Endodermal cell (in vitro differentiated cells): ENCODE results near the gene CLCNKB. TPM values are rescaled to one million over a fixed set of nuclear protein-coding genes. Genes with fewer than 3 reads are reported as not detected.
A peak's percentile ranks its signal among the peaks of the same experiment; 100 is the strongest.

ENCODE experiments used
- DNase-seq: peaks from one replicate; pipeline ENCODE4 v3.0.0-alpha.2; 2017
- H3K27ac ChIP-seq: 2 replicates; pipeline ENCODE4 v1.5.1; 2013; ENCODE audit warnings: mild to moderate bottlenecking, low read depth, low read length, moderate library complexity
- H3K27me3 ChIP-seq: 2 replicates; pipeline ENCODE4 v1.6.1; 2013; ENCODE audit warnings: mild to moderate bottlenecking, low read length, moderate library complexity; ENCODE audit not compliant: insufficient read depth, control insufficient read depth, poor library complexity, severe bottlenecking
- H3K36me3 ChIP-seq: 2 replicates; pipeline ENCODE4 v1.7.0; 2013; ENCODE audit warnings: mild to moderate bottlenecking, low read length, moderate library complexity; ENCODE audit not compliant: control insufficient read depth, insufficient read depth
- H3K4me1 ChIP-seq: one replicate; pipeline ENCODE4 v1.7.0; 2013; ENCODE audit warnings: low read length; ENCODE audit not compliant: control insufficient read depth, insufficient read depth
- H3K4me3 ChIP-seq: 2 replicates; pipeline ENCODE4 v1.5.1; 2013; ENCODE audit warnings: mild to moderate bottlenecking, low read length, moderate library complexity
- H3K9ac ChIP-seq: 2 replicates; pipeline ENCODE4 v1.6.1; 2013; ENCODE audit warnings: mild to moderate bottlenecking, low read length, moderate library complexity; ENCODE audit not compliant: poor library complexity, severe bottlenecking; ENCODE audit errors: extremely low read depth
- H3K9me3 ChIP-seq: 2 replicates; pipeline ENCODE4 v1.6.1; 2013; ENCODE audit warnings: mild to moderate bottlenecking, low read length, moderate library complexity; ENCODE audit not compliant: control insufficient read depth
- H3K27ac Mint-ChIP-seq: 2 replicates; pipeline ENCODE4 v1.8.0; 2020; ENCODE audit warnings: mixed read lengths
- H3K27me3 Mint-ChIP-seq: 2 replicates; pipeline ENCODE4 v1.8.0; 2021; ENCODE audit warnings: mild to moderate bottlenecking, mixed read lengths; ENCODE audit not compliant: insufficient read depth
- H3K36me3 Mint-ChIP-seq: 2 replicates; pipeline ENCODE4 v1.8.0; 2020; ENCODE audit warnings: low read depth, mixed read lengths
- H3K4me1 Mint-ChIP-seq: 2 replicates; pipeline ENCODE4 v1.8.0; 2020; ENCODE audit warnings: mixed read lengths
- H3K4me3 Mint-ChIP-seq: 2 replicates; pipeline ENCODE4 v1.8.0; 2020; ENCODE audit warnings: mild to moderate bottlenecking, moderate library complexity, mixed read lengths
- H3K9me3 Mint-ChIP-seq: 2 replicates; pipeline ENCODE4 v1.8.0; 2020; ENCODE audit warnings: mild to moderate bottlenecking, mixed read lengths
- WGBS, 2 experiments: methylation state at CpG; one replicate each; pipeline versions ENCODE4 v1.1.5 to v1.1.7; 2013; ENCODE audit warnings: missing lambda C conversion rate in 2 of 2, mixed read lengths in 1 of 2; ENCODE audit not compliant: insufficient coverage in 1 of 2, insufficient read length in 1 of 2; 5-methylcytosine and 5-hydroxymethylcytosine counted together
- long read RNA-seq, 4 experiments: library from polyadenylated mRNA in 2 of 4; library from RNA in 1 of 4; library from capped mRNA in 1 of 4; stranded (forward) in 3 of 4; unstranded in 1 of 4; transcript quantifications; one replicate each; pipeline ENCODE4 v2.0.0, GENCODE V29; 2020 to 2021; ENCODE audit warnings: inconsistent platforms in 1 of 4
- polyA plus RNA-seq, 2 experiments: library from polyadenylated mRNA; stranded (reverse); fragments of 50-300 nt; gene quantifications; one replicate each; pipeline ENCODE4 v1.2.3, GENCODE V29; 2013
- total RNA-seq, 2 donors: library from RNA; stranded (reverse); fragmentation: NEBNext Ultra II Directional in 1 of 2; extraction: Animal tissue kit (Norgen Biotek cat#: 25700) in 1 of 2; gene quantifications; 2 replicates in 1 of 2; 3 replicates in 1 of 2; pipeline ENCODE4 v1.2.1, GENCODE V29; 2021
- TF ChIP-seq, protein P1 (sequence below): fragments of 200-600 bp; sonication (generic); conservative IDR thresholded peaks from 2 replicates; pipeline ENCODE4 v1.5.0; 2021; ENCODE audit warnings: antibody characterized with exemption, mild to moderate bottlenecking

CLCNKB gene
- 1 to 10 TPM; 3.6 to 3.7 TPM for total RNA-seq
- 3.4 TPM for polyA plus RNA-seq (2013, experiment 1 of 2)
- 2.0 TPM for polyA plus RNA-seq (2013, experiment 2 of 2)
- long read RNA-seq, experiment 1, partial matches to known transcripts, result 2 of 5 reads
- long read RNA-seq, experiment 1, other reads (novel, unspliced or antisense), result 1 of 5 reads
- long read RNA-seq, experiment 2, partial matches to known transcripts, result 10 of 24 reads
- long read RNA-seq, experiment 2, other reads (novel, unspliced or antisense), result 10 of 24 reads
- long read RNA-seq, experiment 3, transcript CLCNKB-201 (13 exons, 2,129 nt), result major isoform, 6 of 31 reads
- long read RNA-seq, experiment 3, partial matches to known transcripts, result 14 of 31 reads
- long read RNA-seq, experiment 3, other reads (novel, unspliced or antisense), result 11 of 31 reads
- long read RNA-seq, experiment 4, partial matches to known transcripts, result 2 of 11 reads
- long read RNA-seq, experiment 4, other reads (novel, unspliced or antisense), result 6 of 11 reads

DNA sequence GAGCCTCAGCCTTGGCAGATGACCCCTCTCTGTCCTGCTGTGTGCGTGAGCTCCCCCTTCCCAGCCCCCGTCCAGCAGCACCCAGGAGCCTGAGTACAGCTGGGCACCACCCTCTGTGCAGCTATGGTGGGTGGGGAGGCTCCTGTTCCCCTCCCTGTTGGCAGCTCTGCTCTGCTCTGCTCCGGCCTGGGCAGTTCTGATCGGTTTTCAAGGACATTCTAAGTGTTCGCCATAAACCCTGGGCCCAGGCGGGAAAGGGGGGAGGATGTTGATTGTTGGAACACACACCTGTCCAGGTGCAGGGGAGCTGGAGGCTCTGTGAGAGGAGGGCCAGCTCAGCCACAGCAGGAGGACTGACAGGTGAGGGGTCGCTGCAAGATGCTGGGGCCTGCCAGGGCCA lies at the start of gene CLCNKB:
CLCNKB (plus strand) TSS at position 262 of the 400 bp plus-strand sequence. CDS start 711 bp downstream, outside the sequence.
- H3K27me3 Mint-ChIP-seq, result peaks cover 27% of the 10 kb centered on the region
- no peaks in the 10 kb centered on the region for H3K9me3 Mint-ChIP-seq
- WGBS, 2 experiments, result 60 to 90% methylated on average over 1 to 7 of the region's 7 CpGs
- H3K36me3 Mint-ChIP-seq, result no peaks in the 10 kb centered on the region
- no peaks in the 10 kb centered on the region for H3K4me1 Mint-ChIP-seq
- Histone ChIP-seq H3K36me3 (no peaks in the 10 kb centered on the region), H3K4me1 (no peaks in the 10 kb centered on the region), H3K4me3 (no peak within 1 kb of the TSS), H3K27me3 (no peaks in the 10 kb centered on the region), H3K9ac (no peak within 1 kb of the TSS), H3K27ac (no peak within 1 kb of the TSS), H3K9me3 (no peaks in the 10 kb centered on the region)
- H3K27ac Mint-ChIP-seq, result no peak within 1 kb of the TSS
- DNase-seq, result no peak
- H3K4me3 Mint-ChIP-seq, result no peak within 1 kb of the TSS
- TF ChIP-seq, protein P1, sequence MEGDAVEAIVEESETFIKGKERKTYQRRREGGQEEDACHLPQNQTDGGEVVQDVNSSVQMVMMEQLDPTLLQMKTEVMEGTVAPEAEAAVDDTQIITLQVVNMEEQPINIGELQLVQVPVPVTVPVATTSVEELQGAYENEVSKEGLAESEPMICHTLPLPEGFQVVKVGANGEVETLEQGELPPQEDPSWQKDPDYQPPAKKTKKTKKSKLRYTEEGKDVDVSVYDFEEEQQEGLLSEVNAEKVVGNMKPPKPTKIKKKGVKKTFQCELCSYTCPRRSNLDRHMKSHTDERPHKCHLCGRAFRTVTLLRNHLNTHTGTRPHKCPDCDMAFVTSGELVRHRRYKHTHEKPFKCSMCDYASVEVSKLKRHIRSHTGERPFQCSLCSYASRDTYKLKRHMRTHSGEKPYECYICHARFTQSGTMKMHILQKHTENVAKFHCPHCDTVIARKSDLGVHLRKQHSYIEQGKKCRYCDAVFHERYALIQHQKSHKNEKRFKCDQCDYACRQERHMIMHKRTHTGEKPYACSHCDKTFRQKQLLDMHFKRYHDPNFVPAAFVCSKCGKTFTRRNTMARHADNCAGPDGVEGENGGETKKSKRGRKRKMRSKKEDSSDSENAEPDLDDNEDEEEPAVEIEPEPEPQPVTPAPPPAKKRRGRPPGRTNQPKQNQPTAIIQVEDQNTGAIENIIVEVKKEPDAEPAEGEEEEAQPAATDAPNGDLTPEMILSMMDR, result no peak

DNA sequence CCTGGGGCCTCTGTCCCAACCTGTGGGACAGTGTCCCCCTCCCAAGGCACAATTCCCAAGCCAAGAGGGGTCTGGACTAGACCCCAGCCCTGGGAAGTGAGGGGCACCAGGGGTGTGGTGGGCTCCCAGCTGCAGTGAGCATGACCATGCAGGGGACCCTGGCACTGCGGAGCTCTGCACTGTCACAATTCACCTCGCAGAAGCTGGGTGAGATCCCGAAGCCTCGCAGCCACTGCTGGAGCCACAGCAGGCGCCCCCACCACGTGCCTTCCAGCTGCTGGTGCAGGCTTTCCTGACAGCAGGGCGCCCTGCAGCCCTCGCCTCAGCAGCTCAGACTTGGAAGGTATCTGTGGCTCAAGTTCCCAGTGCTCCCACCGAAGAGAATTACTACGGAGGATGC lies 49.5 kb upstream of the CLCNKB start:
- Mint-ChIP-seq H3K4me3 (no peak overlapping the region), H3K27ac (no peak overlapping the region), H3K36me3 (no peaks in the 10 kb centered on the region), H3K9me3 (no peaks in the 10 kb centered on the region), H3K27me3 (peaks cover 7% of the 10 kb centered on the region), H3K4me1 (no peaks in the 10 kb centered on the region)
- H3K36me3 ChIP-seq, result no peaks in the 10 kb centered on the region
- H3K4me3 ChIP-seq, result no peak overlapping the region
- no peaks in the 10 kb centered on the region for H3K27me3 ChIP-seq
- no peaks in the 10 kb centered on the region for H3K4me1 ChIP-seq
- no peaks in the 10 kb centered on the region for H3K9me3 ChIP-seq
- no peak overlapping the region for H3K27ac ChIP-seq
- 90 to 93% methylated on average over 10 of the region's 10 CpGs for WGBS, 2 experiments
- no peak overlapping the region for H3K9ac ChIP-seq
- no peak for DNase-seq
- TF ChIP-seq, protein P1, result no peak

DNA sequence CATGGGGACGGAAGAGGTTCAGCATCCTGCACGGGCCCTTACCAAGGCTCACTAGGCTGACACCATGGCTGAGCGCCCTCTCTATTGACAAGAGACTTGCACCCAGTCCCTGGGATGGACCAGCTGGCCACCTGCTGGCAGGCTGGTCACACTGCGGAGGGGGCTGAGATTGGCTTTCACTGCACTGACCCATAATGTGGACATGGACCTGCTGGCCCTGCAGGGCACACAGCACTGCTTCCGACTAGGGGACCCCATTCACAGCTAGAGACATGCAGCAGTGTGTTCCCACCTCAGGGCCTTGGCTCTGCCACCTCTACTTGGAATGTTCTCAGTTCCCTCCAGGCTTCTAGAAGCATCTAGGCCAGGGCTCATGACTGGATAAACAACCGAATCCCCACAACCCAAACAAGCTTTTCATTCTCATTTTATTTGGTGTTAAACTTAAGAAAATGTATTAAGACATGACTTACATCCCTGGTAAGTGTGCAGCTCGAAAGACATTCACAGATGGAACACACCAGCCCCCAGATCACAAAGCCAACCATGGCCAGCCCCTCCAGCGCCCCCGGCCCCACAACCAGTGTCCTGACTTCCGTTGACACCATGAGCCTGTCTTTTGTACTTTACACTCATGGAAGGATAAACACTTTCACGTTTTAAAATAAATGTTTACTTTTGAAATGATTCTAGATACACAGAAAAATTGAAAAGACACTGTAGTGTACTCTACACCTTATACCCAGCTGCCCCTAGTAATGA lies 48.8 kb upstream of the CLCNKB start:
- Histone ChIP-seq H3K27me3 (no peaks in the 10 kb centered on the region), H3K9ac (no peak overlapping the region), H3K4me3 (no peak overlapping the region), H3K9me3 (no peaks in the 10 kb centered on the region), H3K36me3 (no peaks in the 10 kb centered on the region), H3K4me1 (no peaks in the 10 kb centered on the region), H3K27ac (no peak overlapping the region)
- Mint-ChIP-seq H3K4me3 (no peak overlapping the region), H3K36me3 (no peaks in the 10 kb centered on the region), H3K27me3 (peaks cover 7% of the 10 kb centered on the region), H3K4me1 (no peaks in the 10 kb centered on the region), H3K9me3 (no peaks in the 10 kb centered on the region), H3K27ac (no peak overlapping the region)
- TF ChIP-seq, protein P1, result peak; percentile 78
- WGBS, 2 experiments, result 79 to 82% methylated on average over 8 to 11 of the region's 11 CpGs
- peak; percentile 84 for DNase-seq
